Upper lobe of left lung (tissue), 4 donors: ENCODE data around the gene TTLL1.

Source experiments
- EP300 ChIP-seq, 4 donors: sonication (generic); formaldehyde crosslinking; IDR thresholded peaks; one replicate each; pipeline ENCODE4 v1.5.1; 2017; ENCODE audit warnings: antibody characterized with exemption in 4 of 4, control low read depth in 2 of 4
- POLR2A ChIP-seq, 4 donors: fragments of 450-650 bp; IDR thresholded peaks; one replicate each; pipeline ENCODE4 v1.5.1; 2016 to 2017; ENCODE audit warnings: antibody characterized with exemption in 4 of 4, mild to moderate bottlenecking in 2 of 4
- POLR2AphosphoS5 ChIP-seq, 2 donors: sonication (generic); formaldehyde crosslinking; IDR thresholded peaks; one replicate each; pipeline ENCODE4 v1.5.1; 2017; ENCODE audit warnings: antibody characterized with exemption in 2 of 2
- TF ChIP-seq, protein P1 (sequence below), 6 experiments: fragments of 450-650 bp in 4 of 6; fragments of 200-600 bp in 2 of 6; sonication (generic) in 2 of 6; IDR thresholded peaks; one replicate each; pipeline ENCODE4 v1.5.1; 2016 to 2019; ENCODE audit warnings: antibody characterized with exemption in 6 of 6

DNA sequence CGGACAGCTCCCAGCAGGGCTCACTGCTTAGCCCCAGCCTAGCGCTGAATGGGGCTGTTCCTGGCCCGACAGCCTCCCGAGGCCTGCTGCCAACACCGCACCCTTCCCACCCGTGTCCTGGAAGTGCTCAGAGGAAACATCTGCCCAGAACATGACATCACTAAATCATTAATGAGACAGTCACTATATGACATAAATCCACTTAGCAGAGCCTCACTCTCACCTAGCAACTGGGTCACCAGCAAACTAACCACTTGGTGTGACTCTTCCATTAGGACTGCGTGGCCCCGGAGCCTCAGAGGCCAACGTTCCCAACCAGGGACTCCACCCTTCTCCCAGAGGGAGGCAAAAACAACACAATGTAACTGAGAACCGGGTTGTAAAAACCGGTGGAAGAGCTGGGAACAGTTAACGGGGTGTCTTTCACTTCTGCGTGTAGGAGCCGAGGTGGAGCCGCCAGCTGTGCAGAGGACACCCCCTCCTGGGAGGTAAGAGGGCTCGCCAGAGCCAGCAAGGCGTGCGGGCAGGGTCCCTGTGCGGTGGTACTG, 52.8 kb downstream of the TTLL1 start:
- TF ChIP-seq, protein P1, sequence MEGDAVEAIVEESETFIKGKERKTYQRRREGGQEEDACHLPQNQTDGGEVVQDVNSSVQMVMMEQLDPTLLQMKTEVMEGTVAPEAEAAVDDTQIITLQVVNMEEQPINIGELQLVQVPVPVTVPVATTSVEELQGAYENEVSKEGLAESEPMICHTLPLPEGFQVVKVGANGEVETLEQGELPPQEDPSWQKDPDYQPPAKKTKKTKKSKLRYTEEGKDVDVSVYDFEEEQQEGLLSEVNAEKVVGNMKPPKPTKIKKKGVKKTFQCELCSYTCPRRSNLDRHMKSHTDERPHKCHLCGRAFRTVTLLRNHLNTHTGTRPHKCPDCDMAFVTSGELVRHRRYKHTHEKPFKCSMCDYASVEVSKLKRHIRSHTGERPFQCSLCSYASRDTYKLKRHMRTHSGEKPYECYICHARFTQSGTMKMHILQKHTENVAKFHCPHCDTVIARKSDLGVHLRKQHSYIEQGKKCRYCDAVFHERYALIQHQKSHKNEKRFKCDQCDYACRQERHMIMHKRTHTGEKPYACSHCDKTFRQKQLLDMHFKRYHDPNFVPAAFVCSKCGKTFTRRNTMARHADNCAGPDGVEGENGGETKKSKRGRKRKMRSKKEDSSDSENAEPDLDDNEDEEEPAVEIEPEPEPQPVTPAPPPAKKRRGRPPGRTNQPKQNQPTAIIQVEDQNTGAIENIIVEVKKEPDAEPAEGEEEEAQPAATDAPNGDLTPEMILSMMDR (IDR thresholded peaks at IDR 0.05), result no peak
- TF ChIP-seq POLR2A (IDR thresholded peaks at IDR 0.05) (no peak), POLR2AphosphoS5 (IDR thresholded peaks at IDR 0.05) (peak; percentile 48 to 76), EP300 (IDR thresholded peaks at IDR 0.05) (peak in 2 of 4 donors; percentile 41 to 55)
